HepG2 (cell line): ENCODE results near the gene ZNF134. TPM values are rescaled to one million over a fixed set of nuclear protein-coding genes. Genes with fewer than 3 reads are reported as not detected.

Source experiments
- ATAC-seq: fragments of 200-7000 bp; cut with Tn5 transposase; 3 replicates; pipeline ENCODE4 v1.9.1; 2020; ENCODE audit warnings: mild to moderate bottlenecking, moderate library complexity
- BruUV-seq: library from RNA; stranded (reverse); fragments of 400-500 nt; replicated peaks from 2 replicates; lab custom pipeline; 2021; lab: Mats Ljungman, UMichigan
- CTCF ChIA-PET: fragments of 300-600 bp; formaldehyde crosslinking; extraction: SDS; loops from one replicate; lab custom pipeline; 2021; ENCODE audit warnings: low total read pairs, inconsistent platforms, low intra/inter-chr PET ratio; lab: Yijun Ruan, JAX
- POLR2A ChIA-PET: fragments of 350-600 bp; sonication (Branson Sonifier 250); formaldehyde crosslinking; loops from one replicate; lab custom pipeline; 2020; ENCODE audit warnings: antibody characterized with exemption, inconsistent platforms; lab: Yijun Ruan, JAX
- DNase-seq: peaks from one replicate; pipeline ENCODE4 v3.0.0-alpha.2; 2015; ENCODE audit warnings: low spot score
- FAIRE-seq: peaks from 3 replicates; lab custom pipeline; 2011; peaks lifted over from hg19 to GRCh38; lab: Jason Lieb, UNC
- H2AFZ ChIP-seq: one replicate; pipeline ENCODE4 v1.6.1; 2011; ENCODE audit warnings: low read length, inconsistent platforms
- H3K27ac ChIP-seq: fragments of 300-600 bp; 3 replicates; pipeline ENCODE4 v1.8.0; 2011; ENCODE audit warnings: mixed run types, mild to moderate bottlenecking, mixed read lengths, low read length, inconsistent platforms; ENCODE audit not compliant: insufficient read depth; ENCODE audit errors: extremely low read length
- H3K27me3 ChIP-seq, 2 experiments: fragments of 200-600 bp in 1 of 2; 2 replicates in 1 of 2; 3 replicates in 1 of 2; pipeline versions ENCODE4 v1.6.0 to v1.8.0; 2011; ENCODE audit warnings: low read length in 2 of 2, mild to moderate bottlenecking in 2 of 2, moderate library complexity in 2 of 2, inconsistent platforms in 1 of 2; ENCODE audit not compliant: insufficient read depth in 2 of 2, control insufficient read depth in 1 of 2
- H3K36me3 ChIP-seq, 2 experiments: fragments of 200-600 bp in 1 of 2; replicated peaks in 1 of 2; 2 replicates in 1 of 2; 3 replicates in 1 of 2; pipeline versions ENCODE4 v1.5.1 to v1.8.0; 2011; ENCODE audit warnings: low read length in 2 of 2, inconsistent platforms in 1 of 2; ENCODE audit not compliant: insufficient read depth in 2 of 2, control insufficient read depth in 1 of 2
- H3K4me1 ChIP-seq: 2 replicates; pipeline ENCODE4 v1.5.1; 2012; ENCODE audit warnings: low read length, inconsistent platforms; ENCODE audit not compliant: insufficient read depth
- H3K4me2 ChIP-seq: 2 replicates; pipeline ENCODE4 v1.6.0; 2011; ENCODE audit warnings: low read depth, low read length, inconsistent platforms
- H3K4me3 ChIP-seq, 3 experiments: fragments of 200-600 bp in 1 of 3; sonication (generic), shearing (Covaris generic) in 1 of 3; replicated peaks in 1 of 3; 2 replicates each; pipeline ENCODE4 v1.5.1; 2011 to 2016; ENCODE audit warnings: low read length in 3 of 3, inconsistent platforms in 2 of 3, low read depth in 2 of 3, mild to moderate bottlenecking in 2 of 3, control low read depth in 1 of 3, mixed read lengths in 1 of 3; ENCODE audit not compliant: insufficient read depth in 1 of 3
- H3K79me2 ChIP-seq: one replicate; pipeline ENCODE4 v1.6.1; 2011; ENCODE audit warnings: low read length, inconsistent platforms; ENCODE audit not compliant: insufficient read depth
- H3K9ac ChIP-seq: 2 replicates; pipeline ENCODE4 v1.6.0; 2011; ENCODE audit warnings: mild to moderate bottlenecking, low read depth, low read length, inconsistent platforms; ENCODE audit not compliant: insufficient read depth
- H3K9me3 ChIP-seq: 2 replicates; pipeline ENCODE4 v1.5.1; 2012; ENCODE audit warnings: mild to moderate bottlenecking, low read length
- H4K20me1 ChIP-seq: 2 replicates; pipeline ENCODE4 v1.6.0; 2011; ENCODE audit warnings: inconsistent platforms, mild to moderate bottlenecking, low read length, moderate library complexity; ENCODE audit not compliant: insufficient read depth
- ELF4 ChIP-seq: sonication (generic); formaldehyde crosslinking; IDR thresholded peaks from 2 replicates; pipeline ENCODE4 v1.5.0; 2020; ENCODE audit warnings: missing genetic modification reagents, mild to moderate bottlenecking, moderate library complexity, borderline replicate concordance
- SP1 ChIP-seq, 2 experiments: fragments of 450-650 bp in 1 of 2; sonication (generic) in 1 of 2; formaldehyde crosslinking in 1 of 2; IDR thresholded peaks; 2 replicates each; pipeline versions ENCODE4 v1.4.0 to v1.6.1; 2016 to 2020; ENCODE audit warnings: missing genetic modification reagents in 1 of 2
- THAP11 ChIP-seq: IDR thresholded peaks from 2 replicates; pipeline ENCODE4 v1.6.1; 2016; ENCODE audit warnings: missing biosample characterization, missing genetic modification reagents
- ZNF235 ChIP-seq: sonication (generic); formaldehyde crosslinking; IDR thresholded peaks from 2 replicates; pipeline ENCODE4 v1.8.1; 2023; ENCODE audit warnings: mild to moderate bottlenecking, missing genetic modification reagents, borderline replicate concordance
- ZNF430 ChIP-seq: sonication (generic); formaldehyde crosslinking; IDR thresholded peaks from 2 replicates; pipeline ENCODE4 v1.9.0; 2021; ENCODE audit warnings: mild to moderate bottlenecking, missing genetic modification reagents
- ZNF530 ChIP-seq: sonication (generic); formaldehyde crosslinking; IDR thresholded peaks from 2 replicates; pipeline ENCODE4 v1.5.0; 2020; ENCODE audit warnings: low read depth, mild to moderate bottlenecking, missing genetic modification reagents
- WGBS: methylation state at CpG from one replicate; pipeline ENCODE4 v1.1.6; 2017; ENCODE audit warnings: low lambda C conversion rate; 5-methylcytosine and 5-hydroxymethylcytosine counted together
- in situ Hi-C: cut with HindIII; loops from 2 replicates; pipeline ENCODE4 v1.10.0; 2017; ENCODE audit warnings: low pct_unique_long_range_greater_than_20kb; ENCODE audit not compliant: extremely low pct_ligation_motif_present
- intact Hi-C: fragments of 100-400 bp; cut with micrococcal nuclease; formaldehyde crosslinking; loops from one replicate; pipeline ENCODE4 v1.10.0; 2022; ENCODE audit not compliant: unreplicated experiment
- polyA plus RNA-seq, 8 experiments: library from polyadenylated mRNA; depleted of rRNA in 3 of 8; stranded (reverse) in 7 of 8; unstranded in 1 of 8; fragments of >200 nt; fragmentation: Illumina TruSeq in 4 of 8; extraction: Trizol in 4 of 8; gene quantifications; 2 replicates each; pipeline versions ENCODE4 v1.2.1 to v1.2.3, GENCODE V29; 2011 to 2016; ENCODE audit warnings: low read depth in 4 of 8, missing spikeins in 1 of 8, mixed read lengths in 1 of 8; ENCODE audit not compliant: insufficient read depth in 1 of 8
- total RNA-seq, 5 experiments: library from RNA; depleted of rRNA; stranded (reverse); fragments of >200 nt; fragmentation: Illumina TruSeq; extraction: Trizol; gene quantifications; 2 replicates each; pipeline ENCODE4 v1.2.3, GENCODE V29; 2016; ENCODE audit warnings: low read depth in 1 of 5
- TF ChIP-seq, protein P1 (sequence below): sonication (generic); formaldehyde crosslinking; IDR thresholded peaks from 2 replicates; pipeline ENCODE4 v1.4.0; 2020; ENCODE audit warnings: missing genetic modification reagents
- TF ChIP-seq, protein P2 (sequence below): sonication (generic); formaldehyde crosslinking; IDR thresholded peaks from 2 replicates; pipeline ENCODE4 v1.5.0; 2020; ENCODE audit warnings: mild to moderate bottlenecking, missing genetic modification reagents

Gene ZNF134
- total and polyA plus RNA-seq, 2 of the 13 experiments (the other 11 are each of a cell fraction or from before 2014, with no cell fraction given): 6.8 to 17.1 TPM

DNA sequence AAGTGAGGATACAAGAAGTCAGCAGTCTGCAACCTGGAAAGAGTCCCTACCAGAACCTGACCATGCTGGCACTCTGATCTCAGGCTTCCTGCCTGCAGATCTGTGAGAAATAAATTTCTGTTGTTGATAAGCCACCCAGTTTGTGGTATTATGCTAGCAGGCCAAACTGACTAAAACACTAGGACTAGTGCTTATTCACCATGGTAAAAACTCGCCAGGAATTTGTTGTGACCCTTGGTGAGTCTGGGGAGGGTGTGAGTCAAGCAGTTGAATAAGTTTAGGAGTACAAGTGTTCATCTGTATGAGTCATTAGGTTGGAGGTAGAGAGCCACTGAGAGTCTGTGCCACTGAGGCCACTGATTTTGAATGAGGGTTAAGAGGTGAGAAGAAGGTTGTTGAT, 26.5 kb upstream of the ZNF134 start:
- Histone ChIP-seq H4K20me1 (no peaks in the 10 kb centered on the region), H3K9ac (no peak overlapping the region), H3K27me3 (no peaks in the 10 kb centered on the region), H3K79me2 (no peaks in the 10 kb centered on the region), H3K36me3 (peaks cover 1 to 23% of the 10 kb centered on the region in 2 experiments; a peak in 2 of 5 replicates), H3K4me1 (peaks cover 8% of the 10 kb centered on the region; the same call in 1 of the 2 replicates), H3K9me3 (no peaks in the 10 kb centered on the region), H2AFZ (no peak overlapping the region), H3K27ac (no peak overlapping the region), H3K4me3 (no peak overlapping the region), H3K4me2 (no peak overlapping the region)
- ATAC-seq (no peak), FAIRE-seq (no peak), DNase-seq (no peak)
- CTCF ChIA-PET: no interaction called here
- in situ Hi-C loops: no loop called here
- POLR2A ChIA-PET: no interaction called here
- intact Hi-C loops: no loop called here
- WGBS: 36% methylated on average over 1 of the region's 1 CpG
- TF ChIP-seq ZNF235 (CRISPR knock-in tag): no peak
- no peak for TF ChIP-seq ZNF530 (CRISPR knock-in tag)
- no peak for TF ChIP-seq ELF4 (CRISPR knock-in tag)
- TF ChIP-seq, protein P1, sequence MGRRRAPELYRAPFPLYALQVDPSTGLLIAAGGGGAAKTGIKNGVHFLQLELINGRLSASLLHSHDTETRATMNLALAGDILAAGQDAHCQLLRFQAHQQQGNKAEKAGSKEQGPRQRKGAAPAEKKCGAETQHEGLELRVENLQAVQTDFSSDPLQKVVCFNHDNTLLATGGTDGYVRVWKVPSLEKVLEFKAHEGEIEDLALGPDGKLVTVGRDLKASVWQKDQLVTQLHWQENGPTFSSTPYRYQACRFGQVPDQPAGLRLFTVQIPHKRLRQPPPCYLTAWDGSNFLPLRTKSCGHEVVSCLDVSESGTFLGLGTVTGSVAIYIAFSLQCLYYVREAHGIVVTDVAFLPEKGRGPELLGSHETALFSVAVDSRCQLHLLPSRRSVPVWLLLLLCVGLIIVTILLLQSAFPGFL (CRISPR knock-in tag): no peak
- TF ChIP-seq ZNF430 (CRISPR knock-in tag): no peak
- TF ChIP-seq SP1 (IDR thresholded peaks at IDR 0.05): no peak
- TF ChIP-seq SP1 (CRISPR knock-in tag; IDR thresholded peaks at IDR 0.05): no peak
- TF ChIP-seq, protein P2, sequence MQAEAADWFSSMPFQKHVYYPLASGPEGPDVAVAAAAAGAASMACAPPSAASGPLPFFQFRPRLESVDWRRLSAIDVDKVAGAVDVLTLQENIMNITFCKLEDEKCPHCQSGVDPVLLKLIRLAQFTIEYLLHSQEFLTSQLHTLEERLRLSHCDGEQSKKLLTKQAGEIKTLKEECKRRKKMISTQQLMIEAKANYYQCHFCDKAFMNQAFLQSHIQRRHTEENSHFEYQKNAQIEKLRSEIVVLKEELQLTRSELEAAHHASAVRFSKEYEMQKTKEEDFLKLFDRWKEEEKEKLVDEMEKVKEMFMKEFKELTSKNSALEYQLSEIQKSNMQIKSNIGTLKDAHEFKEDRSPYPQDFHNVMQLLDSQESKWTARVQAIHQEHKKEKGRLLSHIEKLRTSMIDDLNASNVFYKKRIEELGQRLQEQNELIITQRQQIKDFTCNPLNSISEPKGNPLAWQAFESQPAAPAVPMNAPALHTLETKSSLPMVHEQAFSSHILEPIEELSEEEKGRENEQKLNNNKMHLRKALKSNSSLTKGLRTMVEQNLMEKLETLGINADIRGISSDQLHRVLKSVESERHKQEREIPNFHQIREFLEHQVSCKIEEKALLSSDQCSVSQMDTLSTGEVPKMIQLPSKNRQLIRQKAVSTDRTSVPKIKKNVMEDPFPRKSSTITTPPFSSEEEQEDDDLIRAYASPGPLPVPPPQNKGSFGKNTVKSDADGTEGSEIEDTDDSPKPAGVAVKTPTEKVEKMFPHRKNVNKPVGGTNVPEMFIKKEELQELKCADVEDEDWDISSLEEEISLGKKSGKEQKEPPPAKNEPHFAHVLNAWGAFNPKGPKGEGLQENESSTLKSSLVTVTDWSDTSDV (CRISPR knock-in tag): no peak
- no peak for TF ChIP-seq THAP11 (CRISPR knock-in tag)
- no TSS peak for BruUV-seq
